WI38 (cell line): ENCODE measurements around the gene FAF1.

Experiments used
- H3K4me3 ChIP-seq: 2 replicates; pipeline ENCODE4 v1.5.1; 2011; ENCODE audit warnings: low read depth, mild to moderate bottlenecking, control low read depth, low read length
- CTCF ChIP-seq: IDR thresholded peaks from 2 replicates; pipeline ENCODE4 v1.5.1; 2012; ENCODE audit warnings: low read depth, mild to moderate bottlenecking, control low read depth, low read length

Gene FAF1

GRCh38 chr1:50983219-50983802 is 23.2 kb upstream of the FAF1 start:
- TF ChIP-seq CTCF, result no peak
- no peak overlapping the region for H3K4me3 ChIP-seq

- no peak overlapping the region for H3K4me3 ChIP-seq
Observed at GRCh38 chr1:50982611-50983010, 22.5 kb upstream of the FAF1 start.

GRCh38 chr1:50981741-50982140 is 21.7 kb upstream of the FAF1 start:
- TF ChIP-seq CTCF, result no peak

More at GRCh38 chr1:50982611-50983010, 22.5 kb upstream of the FAF1 start:
- TF ChIP-seq CTCF, result no peak

GRCh38 chr1:50980505-50980904 is 20.4 kb upstream of the FAF1 start:
- no peak for TF ChIP-seq CTCF
- H3K4me3 ChIP-seq, result no peak overlapping the region

More at GRCh38 chr1:50981741-50982140, 21.7 kb upstream of the FAF1 start:
- no peak overlapping the region for H3K4me3 ChIP-seq

GRCh38 chr1:50979937-50980336 is 19.9 kb upstream of the FAF1 start:
- no peak for TF ChIP-seq CTCF
- no peak overlapping the region for H3K4me3 ChIP-seq

GRCh38 chr1:50978852-50979781 is 19.1 kb upstream of the FAF1 start:
- peak overlapping the region; percentile 80 for H3K4me3 ChIP-seq
- no peak for TF ChIP-seq CTCF
